Stimulated activated naive CD8-positive, alpha-beta T cell treated with anti-CD3 and anti-CD28 coated beads, Interleukin-15, Interleukin-2, amounts not matched to agents 100 ng/mL and 50 ng/mL, for 24 hours (primary cell): ENCODE data around the gene NOS1AP.

Experiments
- H3K27ac Mint-ChIP-seq: one replicate; pipeline ENCODE4 v1.8.0; 2021; ENCODE audit warnings: mild to moderate bottlenecking, mixed read lengths
- H3K27me3 Mint-ChIP-seq: one replicate; pipeline ENCODE4 v1.8.0; 2021; ENCODE audit warnings: mixed read lengths
- H3K36me3 Mint-ChIP-seq: one replicate; pipeline ENCODE4 v1.8.0; 2021; ENCODE audit warnings: low read depth, mixed read lengths
- H3K4me1 Mint-ChIP-seq: one replicate; pipeline ENCODE4 v1.8.0; 2021; ENCODE audit warnings: low read depth, mixed read lengths
- H3K4me3 Mint-ChIP-seq: one replicate; pipeline ENCODE4 v1.8.0; 2021; ENCODE audit warnings: mild to moderate bottlenecking, mixed read lengths
- H3K9me3 Mint-ChIP-seq: one replicate; pipeline ENCODE4 v1.8.0; 2021; ENCODE audit warnings: mixed read lengths

The NOS1AP gene

DNA sequence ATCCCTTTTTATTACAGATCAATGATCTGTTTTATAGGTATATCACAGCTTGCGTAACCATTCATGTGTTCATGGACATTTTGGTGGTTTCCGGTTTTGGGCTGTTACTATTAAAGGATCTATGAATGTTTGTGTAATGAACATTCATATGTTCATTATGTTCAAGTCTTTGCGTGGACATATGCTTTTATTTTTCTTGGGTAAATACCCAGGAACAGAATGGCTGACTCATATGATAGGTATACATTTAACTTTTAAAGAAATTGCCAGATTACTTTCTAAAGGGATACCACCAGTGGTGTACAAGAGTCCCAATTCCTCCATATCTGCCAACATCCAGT, 233.5 kb downstream of the NOS1AP start:
- H3K4me1 Mint-ChIP-seq: no peaks in the 10 kb centered on the region
- peaks cover 26% of the 10 kb centered on the region for H3K27me3 Mint-ChIP-seq
- H3K4me3 Mint-ChIP-seq: no peak overlapping the region
- H3K27ac Mint-ChIP-seq: no peak overlapping the region
- peaks cover under 1% of the 10 kb centered on the region for H3K9me3 Mint-ChIP-seq
- H3K36me3 Mint-ChIP-seq: no peaks in the 10 kb centered on the region

DNA sequence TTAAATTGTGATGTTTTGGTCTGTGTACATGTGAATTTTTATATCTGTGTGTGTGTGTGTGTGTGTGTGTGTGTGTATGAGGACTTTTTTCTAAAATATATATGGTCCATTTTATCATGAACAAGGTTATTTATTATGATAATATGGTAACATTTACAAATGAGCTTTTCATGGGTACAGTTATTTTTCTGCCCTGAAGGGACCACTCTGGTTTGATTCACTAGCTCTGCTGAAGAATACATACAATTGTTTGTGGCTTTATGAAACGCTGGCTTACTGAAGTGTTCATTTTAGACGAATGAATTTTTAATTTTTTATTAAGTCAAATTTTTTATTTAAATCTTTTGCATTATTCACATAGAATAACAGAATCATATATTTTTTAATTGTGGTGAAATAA, 235.2 kb downstream of the NOS1AP start:
- Mint-ChIP-seq H3K9me3 (peaks cover 4% of the 10 kb centered on the region), H3K27me3 (peaks cover 16% of the 10 kb centered on the region), H3K4me3 (no peak overlapping the region), H3K4me1 (no peaks in the 10 kb centered on the region), H3K36me3 (no peaks in the 10 kb centered on the region), H3K27ac (no peak overlapping the region)

DNA sequence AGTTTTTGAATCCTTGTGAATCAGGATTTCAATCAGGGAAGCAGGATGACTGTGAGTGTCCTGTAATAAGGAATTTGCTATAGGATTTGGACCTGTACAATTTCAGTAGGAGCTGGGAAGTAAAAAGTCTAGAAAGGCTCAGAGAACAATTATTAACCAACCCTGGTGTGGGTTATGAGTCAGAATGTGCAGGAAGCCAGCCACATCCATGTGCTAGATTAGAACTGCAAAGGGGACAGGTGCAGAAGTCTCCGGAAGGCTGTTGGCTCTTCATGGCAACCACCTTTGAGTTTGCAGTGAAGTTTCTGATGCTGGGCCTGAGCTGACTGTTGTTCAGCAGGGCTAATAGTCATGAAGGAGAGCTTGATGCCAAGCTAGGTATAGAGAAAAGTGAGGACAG, 236.5 kb downstream of the NOS1AP start:
- Mint-ChIP-seq H3K4me1 (no peaks in the 10 kb centered on the region), H3K36me3 (no peaks in the 10 kb centered on the region), H3K27ac (no peak overlapping the region), H3K9me3 (peaks cover 4% of the 10 kb centered on the region), H3K27me3 (peaks cover 15% of the 10 kb centered on the region), H3K4me3 (no peak overlapping the region)

DNA sequence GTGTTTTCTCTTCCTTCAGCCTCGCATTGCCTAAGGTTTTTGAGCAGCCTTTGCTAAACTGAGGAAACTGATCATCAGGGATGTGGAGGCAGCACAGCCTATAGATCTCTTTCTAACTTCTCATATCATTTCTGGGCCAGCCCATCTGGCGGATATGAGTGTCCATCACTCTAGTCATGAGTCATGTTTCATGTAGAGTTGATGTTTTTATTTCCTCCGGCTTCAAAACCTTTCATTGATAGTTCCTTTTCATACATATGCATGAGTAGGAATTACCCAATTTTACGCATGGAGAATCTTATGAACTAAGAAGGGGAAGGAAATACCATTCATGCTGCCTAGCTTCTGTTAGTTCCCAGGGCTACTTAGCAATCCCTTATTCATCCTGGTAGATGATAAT, 240.8 kb downstream of the NOS1AP start:
- peaks cover 4% of the 10 kb centered on the region for H3K9me3 Mint-ChIP-seq
- H3K4me3 Mint-ChIP-seq: no peak overlapping the region
- H3K4me1 Mint-ChIP-seq: no peaks in the 10 kb centered on the region
- H3K27me3 Mint-ChIP-seq: peaks cover 7% of the 10 kb centered on the region
- H3K36me3 Mint-ChIP-seq: no peaks in the 10 kb centered on the region
- H3K27ac Mint-ChIP-seq: no peak overlapping the region

DNA sequence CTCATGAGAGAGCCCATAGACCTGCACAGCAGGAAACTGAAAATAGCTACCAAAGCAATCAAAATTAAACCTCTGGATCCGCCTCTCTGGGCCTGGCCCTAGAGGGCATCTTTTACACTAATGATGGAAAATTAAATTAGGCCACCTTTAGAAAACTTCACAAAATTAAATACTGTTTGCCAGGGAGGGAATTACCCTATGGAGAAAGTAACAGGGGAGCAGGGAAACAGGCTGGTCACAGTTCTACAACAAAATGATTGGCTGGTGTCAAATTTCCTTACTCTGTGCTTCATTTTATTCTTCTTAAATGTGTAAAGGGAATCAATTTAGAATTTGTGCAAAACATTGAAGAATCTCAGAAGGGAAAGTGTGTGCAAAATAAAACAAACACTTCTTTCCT, 244.7 kb downstream of the NOS1AP start:
- Mint-ChIP-seq H3K27me3 (peaks cover 9% of the 10 kb centered on the region), H3K4me1 (no peaks in the 10 kb centered on the region), H3K4me3 (no peak overlapping the region), H3K9me3 (no peaks in the 10 kb centered on the region), H3K36me3 (no peaks in the 10 kb centered on the region), H3K27ac (no peak overlapping the region)

DNA sequence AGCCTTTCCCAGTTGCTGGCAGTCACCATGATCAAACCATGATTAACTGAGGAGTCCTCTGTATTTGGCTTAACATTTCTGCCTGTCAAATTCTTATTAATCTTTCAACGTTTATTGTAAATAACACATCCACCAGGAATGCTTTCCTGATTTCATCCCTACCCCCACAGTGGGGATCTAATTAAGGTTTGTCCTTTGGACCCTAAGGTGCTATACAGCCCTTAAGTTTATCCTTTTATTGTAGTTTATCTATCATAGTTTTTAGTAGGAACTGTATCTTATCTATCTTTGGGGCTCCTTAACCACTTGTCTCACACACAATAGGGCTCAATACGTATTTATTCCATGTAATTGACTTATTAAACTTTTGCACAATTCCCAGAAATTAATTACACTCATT, 246.2 kb downstream of the NOS1AP start:
- H3K9me3 Mint-ChIP-seq: no peaks in the 10 kb centered on the region
- H3K27ac Mint-ChIP-seq: no peak overlapping the region
- H3K27me3 Mint-ChIP-seq: peaks cover 16% of the 10 kb centered on the region
- no peaks in the 10 kb centered on the region for H3K36me3 Mint-ChIP-seq
- H3K4me3 Mint-ChIP-seq: no peak overlapping the region
- no peaks in the 10 kb centered on the region for H3K4me1 Mint-ChIP-seq

DNA sequence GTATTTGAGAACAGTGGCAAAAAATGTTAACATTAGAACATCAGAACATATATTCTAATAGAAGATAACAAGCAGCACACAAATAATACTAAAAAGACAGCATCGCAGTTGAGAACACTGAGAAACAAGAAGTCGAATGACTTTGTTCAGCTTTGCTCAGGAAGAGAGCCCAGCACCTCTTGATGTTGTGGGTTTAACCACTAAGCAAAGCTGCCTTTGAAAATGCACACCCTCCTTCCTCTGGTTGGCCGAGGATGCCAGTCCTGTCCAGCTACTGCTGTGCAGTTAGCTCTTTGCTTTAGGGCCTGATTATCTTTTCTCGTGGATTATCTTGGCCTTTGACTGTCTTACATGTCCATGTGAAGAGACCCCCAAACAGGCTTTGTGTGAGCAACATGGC, 246.7 kb downstream of the NOS1AP start:
- H3K36me3 Mint-ChIP-seq: no peaks in the 10 kb centered on the region

DNA sequence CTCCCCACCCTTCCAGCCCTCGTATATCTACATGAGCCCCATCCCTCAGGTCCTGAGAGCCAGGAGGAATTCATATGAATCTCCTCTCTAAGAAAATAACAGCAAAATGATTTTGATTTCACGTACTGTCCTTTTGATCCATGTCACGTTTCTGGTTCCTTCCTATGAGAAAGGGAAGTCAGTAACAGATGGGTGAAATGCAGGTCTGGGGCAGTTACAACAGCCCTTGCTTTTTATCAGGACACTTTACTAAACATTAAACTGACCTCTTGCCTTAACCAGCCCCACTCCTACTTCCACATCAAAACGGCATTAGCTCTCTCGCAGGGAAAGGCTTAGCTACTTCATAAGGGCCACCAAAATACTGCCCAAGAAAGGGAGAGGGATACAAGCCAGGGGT, 248.1 kb downstream of the NOS1AP start:
- Mint-ChIP-seq H3K4me3 (no peak overlapping the region), H3K4me1 (no peaks in the 10 kb centered on the region), H3K27ac (no peak overlapping the region), H3K36me3 (no peaks in the 10 kb centered on the region), H3K27me3 (peaks cover 10% of the 10 kb centered on the region), H3K9me3 (no peaks in the 10 kb centered on the region)

More for the DNA sequence above, 246.7 kb downstream of the NOS1AP start:
- no peaks in the 10 kb centered on the region for H3K9me3 Mint-ChIP-seq
- H3K27me3 Mint-ChIP-seq: peaks cover 11% of the 10 kb centered on the region
- H3K4me3 Mint-ChIP-seq: no peak overlapping the region
- no peaks in the 10 kb centered on the region for H3K4me1 Mint-ChIP-seq
- no peak overlapping the region for H3K27ac Mint-ChIP-seq

DNA sequence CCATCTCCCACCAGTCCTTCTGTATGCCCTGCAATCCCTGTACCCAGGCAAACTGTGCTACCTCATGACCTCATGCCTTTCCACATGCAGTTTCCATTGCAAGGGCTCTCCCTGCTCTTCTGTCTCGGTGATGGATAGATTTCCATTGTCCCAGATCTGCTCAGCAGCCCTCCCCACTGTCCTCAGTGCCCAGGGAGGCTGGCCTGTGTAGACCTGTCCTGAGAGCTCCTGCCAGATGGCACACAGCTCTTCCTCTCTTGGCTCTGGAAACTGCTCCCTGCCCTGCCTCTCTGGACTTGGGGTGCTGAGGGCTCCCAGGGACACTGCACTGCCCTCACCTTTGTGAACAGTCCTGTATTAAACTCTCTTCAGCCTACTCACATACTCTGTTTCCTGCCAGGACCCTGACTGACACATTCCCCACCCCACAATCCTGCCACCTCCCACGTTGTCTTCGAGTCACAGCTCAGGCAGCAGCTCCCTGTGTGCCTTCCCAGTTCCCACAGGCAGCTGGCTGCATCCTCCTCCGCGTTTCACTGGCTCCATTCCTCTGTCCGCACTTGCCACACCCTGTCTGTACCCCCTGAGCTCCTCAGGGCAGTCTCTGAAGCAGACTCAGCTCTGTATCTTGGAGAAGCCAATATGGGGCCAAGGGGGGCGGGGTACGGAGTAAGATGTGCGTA, 250.1 kb downstream of the NOS1AP start:
- H3K4me3 Mint-ChIP-seq: no peak overlapping the region
- peaks cover 10% of the 10 kb centered on the region for H3K27me3 Mint-ChIP-seq
- no peaks in the 10 kb centered on the region for H3K36me3 Mint-ChIP-seq
- no peak overlapping the region for H3K27ac Mint-ChIP-seq
- no peaks in the 10 kb centered on the region for H3K4me1 Mint-ChIP-seq
- no peaks in the 10 kb centered on the region for H3K9me3 Mint-ChIP-seq

DNA sequence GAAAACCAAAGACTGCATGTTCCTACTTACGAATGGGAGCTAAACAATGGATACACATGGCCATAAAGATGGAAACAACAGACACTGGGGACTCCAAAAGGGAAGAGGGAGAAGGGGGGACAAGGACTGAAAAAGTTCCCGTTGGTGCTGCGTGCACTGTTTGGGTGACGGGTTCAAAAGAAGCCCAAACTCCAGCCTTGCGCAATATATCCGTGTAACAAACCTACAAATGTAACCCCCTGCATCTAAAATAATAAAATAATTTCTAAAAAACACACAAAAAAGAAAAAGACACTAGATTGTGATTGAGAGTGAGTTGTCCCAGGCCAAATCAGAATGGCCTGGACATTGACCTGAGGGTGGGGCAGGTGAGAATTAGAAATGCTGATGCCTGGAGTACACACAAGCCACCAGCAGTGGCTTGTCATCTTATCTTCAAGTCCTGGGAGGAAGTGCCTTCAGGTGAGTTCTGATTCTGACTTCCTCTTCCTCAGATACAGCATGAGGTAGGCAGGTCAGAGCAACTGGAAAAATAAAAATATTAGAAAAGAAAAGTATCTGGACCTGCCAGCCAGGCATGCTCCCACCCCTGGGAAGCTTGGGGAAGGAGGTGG, 252.4 kb downstream of the NOS1AP start:
- Mint-ChIP-seq H3K4me3 (no peak overlapping the region), H3K4me1 (no peaks in the 10 kb centered on the region), H3K36me3 (no peaks in the 10 kb centered on the region), H3K9me3 (no peaks in the 10 kb centered on the region), H3K27ac (no peak overlapping the region), H3K27me3 (peaks cover 18% of the 10 kb centered on the region)

DNA sequence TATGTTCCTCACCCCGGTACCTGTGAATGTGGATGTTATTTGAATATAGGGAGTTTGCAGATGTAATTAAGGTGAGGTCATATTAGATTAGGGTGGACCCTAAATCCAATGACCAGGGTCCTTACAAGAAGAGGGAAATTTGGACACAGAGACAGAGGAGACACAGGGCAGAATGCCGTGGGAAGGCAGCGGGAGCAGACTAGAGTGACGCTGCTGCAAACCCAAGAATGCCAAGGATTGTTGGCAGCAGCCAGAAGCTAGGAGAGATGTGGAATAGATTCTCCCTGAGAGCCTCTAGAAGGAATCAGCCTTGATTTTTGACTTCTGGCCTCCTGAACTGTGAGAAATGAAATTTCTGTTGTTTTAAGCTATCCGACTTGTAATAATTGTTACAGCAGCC, 253.5 kb downstream of the NOS1AP start:
- Mint-ChIP-seq H3K27me3 (peaks cover 18% of the 10 kb centered on the region), H3K4me3 (no peak overlapping the region), H3K4me1 (no peaks in the 10 kb centered on the region), H3K9me3 (no peaks in the 10 kb centered on the region), H3K36me3 (no peaks in the 10 kb centered on the region), H3K27ac (no peak overlapping the region)

DNA sequence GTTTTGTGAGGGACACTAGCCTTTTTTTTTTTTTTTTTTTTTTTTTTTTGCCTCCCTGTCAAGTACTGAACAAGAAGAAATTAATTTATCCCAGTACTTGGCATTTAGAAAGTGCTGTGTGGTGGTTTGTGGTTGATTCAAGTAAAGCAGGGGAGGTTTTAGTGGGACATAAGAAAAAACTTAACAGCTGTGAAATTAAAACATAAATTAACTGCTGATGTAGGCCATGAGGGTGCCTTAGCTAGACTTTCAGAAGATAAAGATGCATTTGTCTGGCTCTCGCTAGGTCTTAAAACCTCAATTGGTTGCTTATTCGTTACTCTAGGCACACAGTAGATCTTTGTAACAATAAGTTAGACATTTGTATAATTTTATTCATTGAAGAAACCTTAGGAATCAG, 254.9 kb downstream of the NOS1AP start:
- no peaks in the 10 kb centered on the region for H3K4me1 Mint-ChIP-seq
- no peaks in the 10 kb centered on the region for H3K9me3 Mint-ChIP-seq
- peaks cover 14% of the 10 kb centered on the region for H3K27me3 Mint-ChIP-seq
- H3K4me3 Mint-ChIP-seq: no peak overlapping the region
- no peaks in the 10 kb centered on the region for H3K36me3 Mint-ChIP-seq
- H3K27ac Mint-ChIP-seq: no peak overlapping the region

DNA sequence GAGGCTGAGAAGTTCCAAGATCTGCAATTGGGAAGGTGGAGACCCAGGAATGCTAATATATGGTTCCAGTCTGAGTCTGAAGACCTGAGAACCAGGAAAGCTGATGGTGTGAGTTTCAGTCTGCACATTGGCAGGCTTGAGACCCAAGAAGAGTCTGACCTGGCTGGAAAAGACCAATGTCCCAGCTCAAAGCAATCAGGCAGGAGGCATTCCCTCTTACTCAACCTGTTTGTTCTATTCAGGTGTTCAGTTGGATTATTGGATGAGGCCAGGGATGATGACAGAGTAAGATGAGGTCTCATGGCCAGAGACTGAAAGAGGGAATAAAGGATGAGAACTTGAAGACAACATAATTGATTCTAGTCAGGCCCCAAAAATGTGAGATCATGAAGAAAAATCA, 257.1 kb downstream of the NOS1AP start:
- no peaks in the 10 kb centered on the region for H3K4me1 Mint-ChIP-seq
- H3K27ac Mint-ChIP-seq: no peak overlapping the region
- H3K36me3 Mint-ChIP-seq: no peaks in the 10 kb centered on the region
- H3K4me3 Mint-ChIP-seq: no peak overlapping the region
- peaks cover 11% of the 10 kb centered on the region for H3K27me3 Mint-ChIP-seq
- no peaks in the 10 kb centered on the region for H3K9me3 Mint-ChIP-seq

DNA sequence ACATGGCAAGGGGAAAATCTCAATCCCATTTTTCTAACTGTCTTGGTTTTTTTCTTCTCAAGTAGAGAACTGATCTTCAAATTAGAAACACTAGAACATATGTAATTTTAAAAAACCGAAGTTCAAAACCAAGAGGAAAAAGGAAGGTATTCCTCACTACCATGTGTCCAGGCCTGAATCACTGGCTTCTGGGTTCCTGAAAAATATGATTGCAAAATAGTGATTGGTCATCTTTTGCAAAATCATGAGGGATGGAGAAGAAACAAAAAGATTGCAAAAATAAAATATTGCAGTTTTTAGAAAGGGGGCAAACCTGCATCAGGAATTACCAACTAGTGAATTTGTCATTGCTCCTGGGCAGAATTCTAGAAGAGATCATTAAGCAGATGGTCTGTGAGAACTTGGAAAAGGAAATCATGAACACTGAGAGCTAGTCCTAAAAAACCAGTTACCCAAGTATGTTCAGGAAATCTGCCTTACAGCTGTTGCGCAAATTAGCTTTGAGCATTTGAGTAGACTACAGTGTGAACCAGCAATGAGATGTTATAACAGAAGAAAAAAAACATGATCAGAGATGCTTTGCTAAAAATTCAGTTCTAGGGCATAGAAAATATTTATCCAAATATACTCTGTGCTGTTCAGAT, 257.8 kb downstream of the NOS1AP start:
- H3K4me1 Mint-ChIP-seq: no peaks in the 10 kb centered on the region
- no peak overlapping the region for H3K4me3 Mint-ChIP-seq
- H3K36me3 Mint-ChIP-seq: no peaks in the 10 kb centered on the region
- no peak overlapping the region for H3K27ac Mint-ChIP-seq
- H3K9me3 Mint-ChIP-seq: no peaks in the 10 kb centered on the region
- peaks cover 11% of the 10 kb centered on the region for H3K27me3 Mint-ChIP-seq

DNA sequence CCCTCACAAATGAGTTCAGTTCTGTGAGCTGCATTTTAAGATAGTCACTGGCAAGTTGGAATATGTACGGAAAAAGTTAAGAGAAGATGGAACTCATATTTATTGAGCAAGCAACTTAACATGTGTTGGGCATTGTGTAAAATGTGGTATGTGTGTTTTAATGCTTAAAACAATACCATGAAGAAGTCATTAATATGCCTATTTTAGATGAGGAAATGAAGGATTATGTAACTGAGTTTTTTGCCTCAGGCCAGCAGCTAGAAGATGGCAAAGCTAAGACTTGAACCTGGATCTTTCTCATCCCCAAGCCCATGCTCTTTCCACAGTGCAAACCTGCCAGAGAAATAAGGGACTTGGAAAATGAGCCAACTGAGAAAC, 258.3 kb downstream of the NOS1AP start:
- Mint-ChIP-seq H3K36me3 (no peaks in the 10 kb centered on the region), H3K4me3 (no peak overlapping the region), H3K27ac (no peak overlapping the region), H3K27me3 (peaks cover 11% of the 10 kb centered on the region), H3K9me3 (no peaks in the 10 kb centered on the region), H3K4me1 (no peaks in the 10 kb centered on the region)

DNA sequence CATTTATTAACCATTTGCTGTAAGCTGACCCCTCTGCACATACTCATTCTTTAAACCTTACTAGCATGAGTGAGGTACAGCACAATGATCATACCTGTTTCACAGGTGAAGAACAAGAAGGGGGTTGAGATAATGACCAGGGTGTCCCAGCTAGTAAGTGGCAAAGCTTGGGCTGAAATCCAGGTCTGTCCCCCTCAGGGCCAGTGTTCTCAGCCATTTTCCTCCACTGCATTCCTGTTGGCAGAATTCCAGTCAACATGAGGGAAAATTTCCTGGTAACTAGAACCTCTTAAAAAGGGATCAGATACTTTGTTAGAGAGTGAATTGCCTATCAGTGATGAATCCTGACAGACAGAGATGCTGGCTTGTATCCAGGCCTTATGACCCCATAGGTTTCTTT, 259.0 kb downstream of the NOS1AP start:
- Mint-ChIP-seq H3K9me3 (no peaks in the 10 kb centered on the region), H3K27me3 (peaks cover 11% of the 10 kb centered on the region), H3K36me3 (no peaks in the 10 kb centered on the region), H3K4me1 (no peaks in the 10 kb centered on the region), H3K4me3 (no peak overlapping the region), H3K27ac (no peak overlapping the region)
